Measurements from ENCODE around the gene TMEM208. TPM values are rescaled to one million over a fixed set of nuclear protein-coding genes. Genes with fewer than 3 reads are reported as not detected.
A peak's percentile ranks its signal among the peaks of the same experiment; 100 is the strongest.

TMEM208 gene
- total and polyA plus RNA-seq, 2 experiments from 2014 or later = 47.5 to 181 TPM

GRCh38 chr16:67245674-67246080 lies 18.7 kb downstream of the TMEM208 start:
- Histone ChIP-seq H2AFZ (peak overlapping the region; percentile 91), H3K27me3 (peaks cover 24% of the 10 kb centered on the region), H3K79me2 (peaks cover 16% of the 10 kb centered on the region), H3K9me2 (replicated peaks; ENCODE audit: insufficient read depth) (no peaks in the 10 kb centered on the region), H3K4me3 (peak overlapping the region; percentile 86), H3K9me3 (ENCODE audit: low read depth) (no peaks in the 10 kb centered on the region), H3K4me1 (ENCODE audit: insufficient read depth) (peaks cover 36% of the 10 kb centered on the region), H4K20me1 (ENCODE audit: insufficient read depth, poor library complexity, severe bottlenecking) (no peaks in the 10 kb centered on the region), H3K27ac (peak overlapping the region; percentile 91), H3K4me2 (peak overlapping the region; percentile 99), H3K36me3 (replicated peaks; ENCODE audit: insufficient read depth, low read depth) (no peaks in the 10 kb centered on the region)
- TF ChIP-seq EZH2 (IDR thresholded peaks at IDR 0.05; ENCODE audit: borderline replicate concordance) = no peak
- no peak for TF ChIP-seq EZH2phosphoT487 (IDR thresholded peaks at IDR 0.05; ENCODE audit: low read depth, severe bottlenecking, unreplicated experiment)
- no peak for TF ChIP-seq CTCF (IDR thresholded peaks at IDR 0.05; ENCODE audit: poor library complexity)
- no peak for DNase-seq (ENCODE audit: low spot score)
- WGBS (ENCODE audit: low lambda C conversion rate, missing lambda C conversion rate) = 18% methylated on average over 8 of the region's 8 CpGs

GRCh38 chr16:67246081-67246755 lies 19.3 kb downstream of the TMEM208 start:
- Histone ChIP-seq H3K36me3 (replicated peaks; ENCODE audit: insufficient read depth, low read depth) (no peaks in the 10 kb centered on the region), H3K4me1 (ENCODE audit: insufficient read depth) (peaks cover 30% of the 10 kb centered on the region), H3K9me2 (replicated peaks; ENCODE audit: insufficient read depth) (no peaks in the 10 kb centered on the region), H3K27ac (peak overlapping the region; percentile 91), H3K27me3 (peaks cover 28% of the 10 kb centered on the region), H4K20me1 (ENCODE audit: insufficient read depth, poor library complexity, severe bottlenecking) (no peaks in the 10 kb centered on the region), H3K9me3 (ENCODE audit: low read depth) (no peaks in the 10 kb centered on the region), H3K4me2 (peak overlapping the region; percentile 99), H3K79me2 (peaks cover 16% of the 10 kb centered on the region), H3K4me3 (peak overlapping the region; percentile 86), H2AFZ (peak overlapping the region; percentile 91)
- TF ChIP-seq CTCF (IDR thresholded peaks at IDR 0.05; ENCODE audit: poor library complexity) (peak; percentile 56), EZH2phosphoT487 (IDR thresholded peaks at IDR 0.05; ENCODE audit: low read depth, severe bottlenecking, unreplicated experiment) (no peak)
- DNase-seq (ENCODE audit: low spot score) = peak; percentile 88
- WGBS (ENCODE audit: low lambda C conversion rate, missing lambda C conversion rate) = 0% methylated on average over 25 of the region's 48 CpGs

GRCh38 chr16:67246756-67247191 lies 19.8 kb downstream of the TMEM208 start:
- Histone ChIP-seq H3K4me3 (peak overlapping the region; percentile 86), H3K9me2 (replicated peaks; ENCODE audit: insufficient read depth) (no peaks in the 10 kb centered on the region), H3K9me3 (ENCODE audit: low read depth) (no peaks in the 10 kb centered on the region), H3K27me3 (peaks cover 28% of the 10 kb centered on the region), H4K20me1 (ENCODE audit: insufficient read depth, poor library complexity, severe bottlenecking) (no peaks in the 10 kb centered on the region), H3K36me3 (replicated peaks; ENCODE audit: insufficient read depth, low read depth) (no peaks in the 10 kb centered on the region), H2AFZ (peak overlapping the region; percentile 91), H3K4me2 (peak overlapping the region; percentile 99), H3K4me1 (ENCODE audit: insufficient read depth) (peaks cover 26% of the 10 kb centered on the region), H3K79me2 (peaks cover 16% of the 10 kb centered on the region), H3K27ac (peak overlapping the region; percentile 91)
- TF ChIP-seq CTCF (IDR thresholded peaks at IDR 0.05; ENCODE audit: poor library complexity) = peak; percentile 22
- no peak for TF ChIP-seq EZH2 (IDR thresholded peaks at IDR 0.05; ENCODE audit: borderline replicate concordance)
- WGBS (ENCODE audit: low lambda C conversion rate, missing lambda C conversion rate) = 2% methylated on average over 23 of the region's 26 CpGs
- peak; percentile 91 for DNase-seq (ENCODE audit: low spot score)

Measured in hepatocyte (in vitro differentiated cells).